GM13976 (cell line): ENCODE measurements around the gene DUSP11.
"Not testable (repeated sequence)": the region's sequence is repeated elsewhere in the genome, so short reads cannot be mapped to it uniquely, and the experiment has no call there.

Experiments
- DNase-seq: peaks from one replicate; pipeline ENCODE4 v3.0.0; 2012; ENCODE audit warnings: low spot score
- CTCF ChIP-seq: IDR thresholded peaks from 2 replicates; pipeline ENCODE4 v1.5.1; 2012; ENCODE audit warnings: borderline replicate concordance, mild to moderate bottlenecking; ENCODE audit not compliant: insufficient read depth; ENCODE audit errors: extremely low read depth, missing control alignments, control extremely low read depth
- in situ Hi-C: fragments of 300-500 bp; cut with MboI; formaldehyde crosslinking; loops from one replicate; pipeline ENCODE4 v1.12.0; 2022; ENCODE audit warnings: low sequenced_read_pairs, mixed read lengths, inconsistent platforms; ENCODE audit not compliant: unreplicated experiment

The DUSP11 gene

GRCh38 chr2:73718851-73719621, 60.9 kb downstream of the DUSP11 start:
- no peak for DNase-seq
- in situ Hi-C loops, result no loop called here
- no peak for TF ChIP-seq CTCF

GRCh38 chr2:73718421-73718820, 61.5 kb downstream of the DUSP11 start:
- no peak for TF ChIP-seq CTCF
- DNase-seq, result no peak

GRCh38 chr2:73717695-73718094, 62.2 kb downstream of the DUSP11 start:
- DNase-seq, in situ Hi-C loops: not testable (repeated sequence)

More at GRCh38 chr2:73718421-73718820, 61.5 kb downstream of the DUSP11 start:
- in situ Hi-C loops, result no loop called here

GRCh38 chr2:73717251-73717606, 62.7 kb downstream of the DUSP11 start:
- in situ Hi-C loops, result no loop called here
- no peak for DNase-seq
- no peak for TF ChIP-seq CTCF

GRCh38 chr2:73716543-73717250, 63.2 kb downstream of the DUSP11 start:
- in situ Hi-C loops, result no loop called here
- no peak for DNase-seq
- TF ChIP-seq CTCF, result no peak

GRCh38 chr2:73714091-73714490, 65.8 kb downstream of the DUSP11 start:
- TF ChIP-seq CTCF, result no peak
- DNase-seq, result no peak
- in situ Hi-C loops, result no loop called here
